ENCODE results near the gene LYPLAL1.

DNA sequence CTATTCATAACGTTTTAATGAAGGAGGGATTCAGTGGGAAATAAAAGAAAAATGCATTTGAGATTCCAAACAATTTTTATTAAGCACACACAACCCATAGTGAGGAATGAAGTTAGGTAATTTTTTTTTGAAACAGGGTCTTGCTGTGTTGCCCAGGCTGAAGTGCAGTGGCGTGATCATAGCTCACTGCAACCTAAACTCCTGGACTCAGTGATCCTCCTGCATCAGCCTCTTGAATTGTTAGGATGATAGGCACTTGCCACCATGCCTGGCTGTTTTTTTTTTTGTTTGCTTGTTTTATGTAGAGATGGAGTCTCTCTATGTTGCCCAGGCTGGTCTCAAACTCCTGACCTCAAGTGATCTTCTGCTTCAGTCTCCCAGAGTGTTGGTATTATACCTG is 28.9 kb downstream of the LYPLAL1 start:
- TF ChIP-seq, protein P1, sequence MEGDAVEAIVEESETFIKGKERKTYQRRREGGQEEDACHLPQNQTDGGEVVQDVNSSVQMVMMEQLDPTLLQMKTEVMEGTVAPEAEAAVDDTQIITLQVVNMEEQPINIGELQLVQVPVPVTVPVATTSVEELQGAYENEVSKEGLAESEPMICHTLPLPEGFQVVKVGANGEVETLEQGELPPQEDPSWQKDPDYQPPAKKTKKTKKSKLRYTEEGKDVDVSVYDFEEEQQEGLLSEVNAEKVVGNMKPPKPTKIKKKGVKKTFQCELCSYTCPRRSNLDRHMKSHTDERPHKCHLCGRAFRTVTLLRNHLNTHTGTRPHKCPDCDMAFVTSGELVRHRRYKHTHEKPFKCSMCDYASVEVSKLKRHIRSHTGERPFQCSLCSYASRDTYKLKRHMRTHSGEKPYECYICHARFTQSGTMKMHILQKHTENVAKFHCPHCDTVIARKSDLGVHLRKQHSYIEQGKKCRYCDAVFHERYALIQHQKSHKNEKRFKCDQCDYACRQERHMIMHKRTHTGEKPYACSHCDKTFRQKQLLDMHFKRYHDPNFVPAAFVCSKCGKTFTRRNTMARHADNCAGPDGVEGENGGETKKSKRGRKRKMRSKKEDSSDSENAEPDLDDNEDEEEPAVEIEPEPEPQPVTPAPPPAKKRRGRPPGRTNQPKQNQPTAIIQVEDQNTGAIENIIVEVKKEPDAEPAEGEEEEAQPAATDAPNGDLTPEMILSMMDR (IDR thresholded peaks at IDR 0.05), result no peak
- no peak for TF ChIP-seq POLR2A (IDR thresholded peaks at IDR 0.05)
